Right atrium auricular region (tissue), 2 donors: ENCODE measurements around the gene LUZP1. TPM values are rescaled to one million over a fixed set of nuclear protein-coding genes. Genes with fewer than 3 reads are reported as not detected.

Experiments
- DNase-seq: peaks from one replicate; pipeline ENCODE4 v3.0.0-alpha.2; 2019; ENCODE audit warnings: low spot score
- H3K27ac ChIP-seq, 2 donors: fragments of 200-600 bp; sonication (generic); 1 replicate in 1 of 2; 2 replicates in 1 of 2; pipeline ENCODE4 v1.5.1; 2016 to 2019
- H3K27me3 ChIP-seq, 2 donors: fragments of 200-600 bp; sonication (generic); one replicate each; pipeline versions ENCODE4 v1.5.1 to v1.6.0; 2017 to 2019
- H3K36me3 ChIP-seq: fragments of 200-600 bp; sonication (generic); one replicate; pipeline ENCODE4 v1.5.1; 2016
- H3K4me1 ChIP-seq, 2 donors: fragments of 200-600 bp; sonication (generic); one replicate each; pipeline versions ENCODE4 v1.5.1 to v1.6.0; 2017 to 2019
- H3K4me3 ChIP-seq, 2 donors: fragments of 200-600 bp; sonication (generic); 1 replicate in 1 of 2; 2 replicates in 1 of 2; pipeline ENCODE4 v1.5.1; 2017 to 2019; ENCODE audit warnings: mild to moderate bottlenecking in 1 of 2, moderate library complexity in 1 of 2
- H3K9me3 ChIP-seq, 2 donors: fragments of 200-600 bp; sonication (generic); one replicate each; pipeline ENCODE4 v1.5.1; 2019
- microRNA-seq, 2 donors: library from miRNA; unstranded; fragments of <30 nt; microRNA quantifications; one replicate each; pipeline ENCODE4, GENCODE V29; 2016 to 2017; ENCODE audit warnings: borderline number of aligned reads in 2 of 2, borderline replicate concordance in 1 of 2
- total RNA-seq, 2 donors: library from RNA; depleted of rRNA; stranded (reverse); fragments of >200 nt; gene quantifications; one replicate each; pipeline ENCODE4 v1.1.0, GENCODE V29; 2016
- TF ChIP-seq, protein P1 (sequence below), 2 donors: fragments of 200-600 bp; sonication (generic); IDR thresholded peaks; one replicate each; pipeline ENCODE4 v1.5.1; 2019; ENCODE audit warnings: antibody characterized with exemption in 2 of 2

Gene LUZP1
- total RNA-seq, 2 donors from 2014 or later = 28.7 to 29.3 TPM

DNA sequence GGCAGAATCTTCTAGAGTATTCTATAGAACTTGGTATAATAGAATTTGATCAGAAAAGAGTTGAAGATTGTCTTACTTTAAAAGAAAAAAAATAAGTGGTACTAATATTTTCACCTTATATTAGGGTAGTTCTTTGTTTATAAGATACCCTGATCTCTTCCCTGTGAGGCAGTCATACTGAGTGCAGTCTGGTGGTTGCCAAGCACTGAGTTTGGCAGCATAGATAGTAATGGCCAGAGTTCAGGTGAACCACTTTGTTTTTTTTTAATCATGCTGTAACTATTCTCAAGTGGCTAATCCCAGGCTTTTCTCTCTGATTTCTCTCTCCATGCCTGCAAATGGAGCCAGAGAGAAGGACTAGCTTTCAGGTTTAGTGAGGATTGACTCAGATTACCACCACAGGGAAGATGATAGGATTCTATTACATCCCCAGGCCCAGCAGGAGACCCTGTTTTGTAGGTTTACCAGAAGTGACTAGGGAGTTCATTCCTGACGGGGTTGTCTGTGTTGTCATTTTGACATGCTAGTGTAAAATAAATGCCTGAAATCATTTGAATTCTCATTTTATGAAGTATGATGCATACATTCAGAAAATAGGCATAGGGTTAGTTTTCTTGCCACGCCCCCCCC is 132.7 kb downstream of the LUZP1 start:
- no peak overlapping the region for H3K4me3 ChIP-seq
- peaks cover 0 to 5% of the 10 kb centered on the region in 2 donors for H3K4me1 ChIP-seq
- H3K27me3 ChIP-seq = no peaks in the 10 kb centered on the region
- no peak overlapping the region for H3K27ac ChIP-seq
- TF ChIP-seq, protein P1, sequence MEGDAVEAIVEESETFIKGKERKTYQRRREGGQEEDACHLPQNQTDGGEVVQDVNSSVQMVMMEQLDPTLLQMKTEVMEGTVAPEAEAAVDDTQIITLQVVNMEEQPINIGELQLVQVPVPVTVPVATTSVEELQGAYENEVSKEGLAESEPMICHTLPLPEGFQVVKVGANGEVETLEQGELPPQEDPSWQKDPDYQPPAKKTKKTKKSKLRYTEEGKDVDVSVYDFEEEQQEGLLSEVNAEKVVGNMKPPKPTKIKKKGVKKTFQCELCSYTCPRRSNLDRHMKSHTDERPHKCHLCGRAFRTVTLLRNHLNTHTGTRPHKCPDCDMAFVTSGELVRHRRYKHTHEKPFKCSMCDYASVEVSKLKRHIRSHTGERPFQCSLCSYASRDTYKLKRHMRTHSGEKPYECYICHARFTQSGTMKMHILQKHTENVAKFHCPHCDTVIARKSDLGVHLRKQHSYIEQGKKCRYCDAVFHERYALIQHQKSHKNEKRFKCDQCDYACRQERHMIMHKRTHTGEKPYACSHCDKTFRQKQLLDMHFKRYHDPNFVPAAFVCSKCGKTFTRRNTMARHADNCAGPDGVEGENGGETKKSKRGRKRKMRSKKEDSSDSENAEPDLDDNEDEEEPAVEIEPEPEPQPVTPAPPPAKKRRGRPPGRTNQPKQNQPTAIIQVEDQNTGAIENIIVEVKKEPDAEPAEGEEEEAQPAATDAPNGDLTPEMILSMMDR (IDR thresholded peaks at IDR 0.05) = no peak
- H3K9me3 ChIP-seq = no peaks in the 10 kb centered on the region
- DNase-seq = no peak
- no peaks in the 10 kb centered on the region for H3K36me3 ChIP-seq

Small RNAs within 50 kb of the gene (microRNA-seq; reads per million reads assigned to microRNA genes)
- gene MIR3115 (0 to 1.4 reads per million in 2 donors), gene MIR4419A (0 reads per million in 2 donors)

Other genes with a start within 250 kb of the LUZP1 start
- gene LACTBL1, start 196.0 kb downstream of the LUZP1 start, total RNA-seq = not detected
- not detected for gene TEX46, start 153.0 kb downstream of the LUZP1 start, total RNA-seq
- gene KDM1A, start 149.4 kb downstream of the LUZP1 start, total RNA-seq = 10 to 100 TPM; 28.2 to 34.9 TPM
- not detected for gene HTR1D, start 48.6 kb upstream of the LUZP1 start, total RNA-seq
- 10 to 100 TPM; 40.5 to 51.6 TPM for gene HNRNPR, start 175.4 kb upstream of the LUZP1 start, total RNA-seq
- gene ZNF436, start 201.0 kb upstream of the LUZP1 start, total RNA-seq = 1 to 10 TPM; 7.9 to 10.0 TPM